A673 (cell line): ENCODE measurements around the gene CDH4.

Experiments used
- EZH2 ChIP-seq: fragments of 200-600 bp; sonication (generic); IDR thresholded peaks from 2 replicates; pipeline ENCODE4 v1.6.1; 2017; ENCODE audit warnings: borderline replicate concordance, low read depth, mild to moderate bottlenecking, mixed read lengths, antibody characterized with exemption, low read length; ENCODE audit not compliant: poor library complexity, severe bottlenecking
- TF ChIP-seq, protein P1 (sequence below): fragments of 300-800, 200-600 bp; sonication (generic); conservative IDR thresholded peaks from 2 replicates; pipeline ENCODE4 v1.5.1; 2017; ENCODE audit warnings: low read depth, mild to moderate bottlenecking, antibody characterized with exemption, low read length, moderate library complexity, mixed read lengths

DNA sequence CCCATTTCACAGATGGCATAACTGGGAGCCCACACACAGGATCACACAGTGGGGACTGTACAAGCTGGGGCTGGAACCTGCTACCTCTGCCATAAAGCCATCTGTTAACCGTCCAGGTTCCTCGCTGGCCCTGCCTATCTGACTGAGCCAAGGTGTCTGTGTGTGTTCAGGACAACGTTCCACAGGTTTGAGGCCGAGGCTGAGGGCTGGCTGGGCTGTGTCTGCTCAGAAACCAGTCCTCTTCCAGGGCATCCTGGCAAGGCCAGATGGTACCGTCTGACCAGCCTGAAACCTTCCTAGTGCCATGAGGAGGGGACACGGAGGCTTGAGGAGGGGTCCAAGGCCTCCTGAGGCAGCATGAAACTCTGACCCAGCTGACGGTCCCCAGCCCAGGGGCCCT, 663.0 kb downstream of the CDH4 start:
- TF ChIP-seq, protein P1, sequence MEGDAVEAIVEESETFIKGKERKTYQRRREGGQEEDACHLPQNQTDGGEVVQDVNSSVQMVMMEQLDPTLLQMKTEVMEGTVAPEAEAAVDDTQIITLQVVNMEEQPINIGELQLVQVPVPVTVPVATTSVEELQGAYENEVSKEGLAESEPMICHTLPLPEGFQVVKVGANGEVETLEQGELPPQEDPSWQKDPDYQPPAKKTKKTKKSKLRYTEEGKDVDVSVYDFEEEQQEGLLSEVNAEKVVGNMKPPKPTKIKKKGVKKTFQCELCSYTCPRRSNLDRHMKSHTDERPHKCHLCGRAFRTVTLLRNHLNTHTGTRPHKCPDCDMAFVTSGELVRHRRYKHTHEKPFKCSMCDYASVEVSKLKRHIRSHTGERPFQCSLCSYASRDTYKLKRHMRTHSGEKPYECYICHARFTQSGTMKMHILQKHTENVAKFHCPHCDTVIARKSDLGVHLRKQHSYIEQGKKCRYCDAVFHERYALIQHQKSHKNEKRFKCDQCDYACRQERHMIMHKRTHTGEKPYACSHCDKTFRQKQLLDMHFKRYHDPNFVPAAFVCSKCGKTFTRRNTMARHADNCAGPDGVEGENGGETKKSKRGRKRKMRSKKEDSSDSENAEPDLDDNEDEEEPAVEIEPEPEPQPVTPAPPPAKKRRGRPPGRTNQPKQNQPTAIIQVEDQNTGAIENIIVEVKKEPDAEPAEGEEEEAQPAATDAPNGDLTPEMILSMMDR: no peak
- no peak for TF ChIP-seq EZH2
